GM18526 (cell line): ENCODE data around the gene PXN.

Experiments
- POLR2A ChIP-seq: IDR thresholded peaks from 3 replicates; pipeline ENCODE4 v1.6.1; 2011; ENCODE audit not compliant: insufficient read length; ENCODE audit errors: extremely low read depth

PXN gene

GRCh38 chr12:120224304-120225199, 41.0 kb downstream of the PXN start:
- no peak for TF ChIP-seq POLR2A

DNA sequence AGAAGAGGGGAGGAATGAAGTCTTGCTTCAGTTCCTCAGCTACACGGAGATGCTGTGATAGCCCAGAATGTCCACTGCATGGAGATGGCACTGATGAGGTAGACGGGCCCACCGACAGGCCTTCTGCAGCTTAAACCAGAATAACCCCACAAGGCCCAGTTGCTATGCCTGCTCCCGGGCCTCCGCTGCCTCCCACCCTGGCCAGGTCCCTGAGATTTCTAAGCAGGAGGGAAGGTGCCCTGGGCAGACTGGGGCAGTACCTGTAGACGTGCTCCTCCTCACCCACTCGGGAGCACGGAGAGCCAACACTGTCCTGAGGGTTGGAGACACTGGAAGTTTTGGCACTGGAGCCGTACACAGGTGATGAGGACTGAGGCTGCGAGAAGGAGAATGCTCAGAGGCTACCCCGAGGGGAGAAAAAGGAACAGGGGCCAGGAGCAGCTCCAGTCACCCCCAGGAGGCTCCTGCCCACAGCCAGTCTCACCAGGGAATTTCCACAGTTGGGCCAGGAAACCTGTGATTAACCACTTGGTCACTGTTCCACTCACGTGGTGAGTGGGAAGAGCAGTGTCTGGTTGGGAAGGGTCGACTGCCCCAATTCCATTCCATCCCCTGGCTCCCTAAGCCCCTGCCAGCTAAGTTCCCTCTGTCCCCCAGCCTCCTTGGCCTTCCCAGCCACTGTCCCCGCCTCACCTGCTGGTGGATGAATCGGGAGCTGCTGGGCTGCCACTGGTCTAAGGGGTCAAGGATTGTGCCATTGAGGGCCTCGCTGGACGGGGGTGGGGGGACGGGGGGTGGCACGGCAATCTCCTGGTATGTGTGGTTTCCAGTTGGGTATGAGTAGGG, 41.8 kb downstream of the PXN start:
- no peak for TF ChIP-seq POLR2A

GRCh38 chr12:120222288-120222832, 43.2 kb downstream of the PXN start:
- TF ChIP-seq POLR2A, result no peak

DNA sequence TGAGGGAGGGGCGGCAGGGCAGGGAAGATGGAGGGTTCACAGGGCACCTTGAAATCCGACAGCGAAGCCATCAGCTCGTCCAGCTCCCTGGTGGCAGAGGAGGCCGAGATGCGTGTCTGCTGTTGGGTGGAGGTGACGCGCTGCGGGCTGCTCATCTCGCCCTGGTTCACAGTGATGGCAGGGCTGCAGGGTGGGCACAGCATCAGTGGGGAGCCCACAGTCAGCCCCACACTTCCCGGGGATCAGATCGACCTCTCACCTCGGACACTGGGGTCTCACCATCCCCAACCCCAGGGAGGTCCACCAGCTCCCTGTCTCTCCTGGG, 44.0 kb downstream of the PXN start:
- TF ChIP-seq POLR2A, result no peak

- TF ChIP-seq POLR2A, result no peak
These were observed 44.5 kb downstream of the PXN start for GRCh38 chr12:120220838-120221575.

GRCh38 chr12:120218680-120219606, 46.6 kb downstream of the PXN start:
- no peak for TF ChIP-seq POLR2A

GRCh38 chr12:120216742-120217605, 48.6 kb downstream of the PXN start:
- TF ChIP-seq POLR2A, result no peak

- TF ChIP-seq POLR2A, result no peak
These were observed 49.5 kb downstream of the PXN start for GRCh38 chr12:120215766-120216735.

- no peak for TF ChIP-seq POLR2A
These were observed 50.2 kb downstream of the PXN start for GRCh38 chr12:120215357-120215735.

DNA sequence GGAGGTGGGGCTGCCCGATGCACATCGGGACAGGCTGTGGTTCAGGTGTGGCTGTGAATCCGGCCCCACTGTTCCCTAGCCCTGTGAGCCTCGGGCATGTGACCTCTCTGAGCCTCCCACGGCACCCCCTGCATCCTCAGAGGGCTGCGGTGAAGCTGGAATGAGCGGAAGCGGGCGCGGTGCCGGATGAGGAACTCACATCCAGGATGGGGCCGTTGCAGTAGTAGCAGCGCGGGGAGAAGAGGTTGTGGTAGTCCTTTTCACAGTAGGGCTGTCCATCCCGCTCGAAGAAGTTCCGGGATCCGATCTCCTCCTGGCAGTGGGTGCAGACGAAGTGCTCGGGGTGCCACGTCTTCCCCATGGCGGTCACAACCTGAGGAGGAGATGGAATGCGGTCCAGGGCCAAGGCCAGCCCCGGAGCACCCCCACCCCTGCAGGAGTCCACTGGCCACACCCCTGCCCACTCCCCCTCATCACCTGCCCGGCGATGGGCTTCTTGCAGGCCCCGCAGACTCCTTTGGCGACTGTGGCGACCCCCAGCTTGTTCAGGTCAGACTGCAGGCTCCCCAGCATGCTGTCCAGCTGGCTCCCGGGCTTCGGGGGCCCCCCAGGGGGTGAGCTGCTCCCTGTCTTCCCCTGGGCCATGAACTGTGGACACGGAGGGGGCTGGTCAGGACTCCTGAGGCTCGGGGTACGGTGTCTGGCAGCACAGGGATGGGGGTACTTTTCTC, 50.7 kb downstream of the PXN start:
- TF ChIP-seq POLR2A, result no peak

GRCh38 chr12:120213758-120214157, 51.8 kb downstream of the PXN start:
- TF ChIP-seq POLR2A, result no peak

DNA sequence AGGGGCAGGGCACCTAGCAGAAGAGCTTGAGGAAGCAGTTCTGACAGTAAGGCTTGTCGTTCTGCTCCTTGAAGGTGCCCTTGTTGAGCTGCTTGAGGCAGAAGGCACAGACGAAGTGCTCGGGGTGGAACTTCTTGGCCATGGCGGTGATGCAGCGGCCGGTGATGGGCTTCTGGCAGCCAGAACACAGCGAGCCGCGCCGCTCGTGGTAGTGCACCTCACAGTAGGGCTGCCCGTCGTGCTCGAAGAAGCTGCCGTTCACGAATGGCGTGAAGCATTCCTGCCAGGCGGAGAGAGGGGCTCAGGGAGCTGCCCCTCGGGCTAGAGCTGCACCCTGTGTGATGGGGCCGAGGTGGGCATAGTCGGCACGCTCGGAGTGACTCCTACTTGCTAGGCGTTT, 53.2 kb downstream of the PXN start:
- no peak for TF ChIP-seq POLR2A

DNA sequence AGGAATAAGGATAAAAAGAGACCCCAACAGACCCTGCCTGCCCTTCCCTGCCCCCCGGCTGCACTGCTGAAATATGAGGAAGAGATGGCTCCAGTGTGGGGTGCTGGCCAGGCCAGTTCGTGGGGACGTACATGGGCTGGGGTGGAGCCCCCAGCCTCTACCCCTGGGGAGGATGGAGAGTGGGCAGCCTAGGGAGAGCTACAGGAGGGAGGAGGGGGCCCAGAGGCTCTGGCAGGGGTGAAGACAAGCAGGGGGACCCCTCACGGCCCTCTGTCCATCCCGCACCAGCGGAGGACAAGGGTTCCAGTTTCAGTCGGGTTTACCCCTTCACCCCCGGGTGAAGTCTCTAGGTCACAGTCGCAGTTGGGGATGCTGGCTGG, 53.6 kb downstream of the PXN start:
- TF ChIP-seq POLR2A, result no peak
